Measurements from ENCODE around the gene NRXN3. TPM values are rescaled to one million over a fixed set of nuclear protein-coding genes. Genes with fewer than 3 reads are reported as not detected.

NRXN3 gene
- total RNA-seq, 1 donor from 2014 or later, result 1.6 TPM

- no peak overlapping the region for H3K4me3 ChIP-seq (ENCODE audit: low read depth, low read length)
- no peak for TF ChIP-seq CTCF (IDR thresholded peaks at IDR 0.05; ENCODE audit: insufficient read depth, low read length, poor library complexity, severe bottlenecking)
- no peaks in the 10 kb centered on the region for H3K36me3 ChIP-seq (ENCODE audit: control insufficient read depth, insufficient read depth, low read length)
- DNase-seq (ENCODE audit: low read depth), result no peak
- no peaks in the 10 kb centered on the region for H3K27me3 ChIP-seq (ENCODE audit: control insufficient read depth, insufficient read depth, low read length)
These were observed 1612.9 kb downstream of the NRXN3 start for GRCh38 chr14:79783041-79783440.

GRCh38 chr14:79786522-79786921 lies 1616.3 kb downstream of the NRXN3 start:
- DNase-seq (ENCODE audit: low read depth), result no peak
- Histone ChIP-seq H3K36me3 (ENCODE audit: control insufficient read depth, insufficient read depth, low read length) (no peaks in the 10 kb centered on the region), H3K27me3 (ENCODE audit: control insufficient read depth, insufficient read depth, low read length) (no peaks in the 10 kb centered on the region), H3K4me3 (ENCODE audit: low read depth, low read length) (no peak overlapping the region)
- no peak for TF ChIP-seq CTCF (IDR thresholded peaks at IDR 0.05; ENCODE audit: insufficient read depth, low read length, poor library complexity, severe bottlenecking)

DNA sequence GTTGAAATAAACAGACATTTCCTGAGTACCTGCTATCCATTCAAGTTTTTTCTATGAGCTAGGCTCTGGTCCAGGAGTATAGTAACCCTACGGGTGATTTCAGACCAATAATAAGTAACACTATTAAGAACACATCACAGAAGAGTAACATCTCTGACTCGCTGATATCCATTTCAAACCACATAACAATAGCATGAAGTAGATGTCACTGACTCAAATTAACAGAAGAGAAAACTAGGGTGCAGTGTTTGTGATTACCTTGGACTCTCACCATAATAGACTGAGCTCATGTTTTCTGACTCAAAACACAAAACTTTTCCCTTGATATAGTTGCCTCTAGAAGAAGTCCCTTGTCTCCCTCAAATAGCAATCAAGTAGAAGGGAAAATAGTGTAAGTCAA lies 1618.2 kb downstream of the NRXN3 start:
- no peak for DNase-seq (ENCODE audit: low read depth)
- TF ChIP-seq CTCF (IDR thresholded peaks at IDR 0.05; ENCODE audit: insufficient read depth, low read length, poor library complexity, severe bottlenecking), result no peak
- no peak overlapping the region for H3K4me3 ChIP-seq (ENCODE audit: low read depth, low read length)
- no peaks in the 10 kb centered on the region for H3K27me3 ChIP-seq (ENCODE audit: control insufficient read depth, insufficient read depth, low read length)
- H3K36me3 ChIP-seq (ENCODE audit: control insufficient read depth, insufficient read depth, low read length), result no peaks in the 10 kb centered on the region

GRCh38 chr14:79791055-79791732 lies 1621.0 kb downstream of the NRXN3 start:
- Histone ChIP-seq H3K36me3 (ENCODE audit: control insufficient read depth, insufficient read depth, low read length) (no peaks in the 10 kb centered on the region), H3K27me3 (ENCODE audit: control insufficient read depth, insufficient read depth, low read length) (no peaks in the 10 kb centered on the region), H3K4me3 (ENCODE audit: low read depth, low read length) (no peak overlapping the region)
- TF ChIP-seq CTCF (IDR thresholded peaks at IDR 0.05; ENCODE audit: insufficient read depth, low read length, poor library complexity, severe bottlenecking), result no peak
- no peak for DNase-seq (ENCODE audit: low read depth)

- Histone ChIP-seq H3K36me3 (ENCODE audit: control insufficient read depth, insufficient read depth, low read length) (no peaks in the 10 kb centered on the region), H3K4me3 (ENCODE audit: low read depth, low read length) (no peak overlapping the region), H3K27me3 (ENCODE audit: control insufficient read depth, insufficient read depth, low read length) (no peaks in the 10 kb centered on the region)
- no peak for TF ChIP-seq CTCF (IDR thresholded peaks at IDR 0.05; ENCODE audit: insufficient read depth, low read length, poor library complexity, severe bottlenecking)
- no peak for DNase-seq (ENCODE audit: low read depth)
These were observed 1631.9 kb downstream of the NRXN3 start for GRCh38 chr14:79802093-79802492.

DNA sequence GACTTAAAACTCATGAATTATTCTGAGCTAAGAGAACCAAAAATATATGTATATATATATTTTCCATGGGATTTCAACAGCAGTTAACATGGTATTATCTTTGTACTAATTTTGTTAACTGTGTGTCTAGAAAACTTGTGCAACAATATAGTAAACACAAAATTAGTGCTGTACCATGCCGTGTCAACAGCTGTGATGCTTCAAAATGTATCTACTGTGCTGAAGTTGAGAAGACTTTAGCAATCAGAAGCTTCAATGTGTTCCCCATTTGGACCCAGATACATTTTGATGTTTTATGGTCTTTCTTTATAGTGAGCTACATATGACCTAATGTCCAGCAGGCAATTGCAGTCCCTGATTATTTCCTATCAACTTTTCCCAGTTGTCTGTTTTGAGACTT lies 1635.5 kb downstream of the NRXN3 start:
- H3K27me3 ChIP-seq (ENCODE audit: control insufficient read depth, insufficient read depth, low read length), result no peaks in the 10 kb centered on the region
- no peaks in the 10 kb centered on the region for H3K36me3 ChIP-seq (ENCODE audit: control insufficient read depth, insufficient read depth, low read length)
- H3K4me3 ChIP-seq (ENCODE audit: low read depth, low read length), result no peak overlapping the region
- TF ChIP-seq CTCF (IDR thresholded peaks at IDR 0.05; ENCODE audit: insufficient read depth, low read length, poor library complexity, severe bottlenecking), result no peak
- DNase-seq (ENCODE audit: low read depth), result no peak
